COLO829 (cell line): ENCODE results near the gene ZNF805.
"Not testable (repeated sequence)": the region's sequence is repeated elsewhere in the genome, so short reads cannot be mapped to it uniquely, and the experiment has no call there.

Source experiments
- DNase-seq: peaks from one replicate; pipeline ENCODE4 v3.0.0; 2012; ENCODE audit warnings: low spot score

The ZNF805 gene

DNA sequence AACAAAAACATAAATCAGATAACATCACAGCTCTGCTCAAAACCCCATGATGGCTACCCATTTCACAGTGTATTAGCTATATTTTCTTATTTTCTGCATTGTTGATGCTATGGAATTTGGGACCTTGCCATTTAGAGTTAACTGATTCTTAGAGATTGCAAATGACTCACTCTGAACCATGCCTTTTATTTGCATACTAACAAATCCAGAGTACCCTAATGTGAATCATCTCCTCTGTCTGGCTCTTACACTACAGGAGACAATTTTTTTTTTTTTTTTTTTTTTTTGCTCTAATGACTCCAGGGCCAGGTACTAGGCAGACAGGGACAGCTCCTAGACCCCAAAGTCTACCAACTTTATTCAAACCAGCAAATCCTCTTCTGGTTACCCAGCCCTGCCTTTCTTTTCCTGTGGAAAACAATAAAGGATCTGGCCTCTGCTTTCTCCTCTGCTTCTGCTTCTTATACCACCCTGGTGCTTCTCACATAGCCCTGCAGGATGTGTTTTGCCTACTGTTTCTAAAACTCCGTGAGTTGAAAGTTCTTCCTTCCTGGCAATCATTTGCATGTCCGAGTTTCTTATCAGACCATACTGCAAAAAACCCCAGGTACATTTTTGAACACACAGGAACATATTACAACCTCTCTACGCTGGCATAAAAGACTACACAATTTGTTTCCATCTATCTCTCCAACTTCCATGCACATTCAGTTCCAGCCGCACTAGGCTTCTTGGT lies 29.3 kb downstream of the ZNF805 start:
- DNase-seq: peak; percentile 60

DNA sequence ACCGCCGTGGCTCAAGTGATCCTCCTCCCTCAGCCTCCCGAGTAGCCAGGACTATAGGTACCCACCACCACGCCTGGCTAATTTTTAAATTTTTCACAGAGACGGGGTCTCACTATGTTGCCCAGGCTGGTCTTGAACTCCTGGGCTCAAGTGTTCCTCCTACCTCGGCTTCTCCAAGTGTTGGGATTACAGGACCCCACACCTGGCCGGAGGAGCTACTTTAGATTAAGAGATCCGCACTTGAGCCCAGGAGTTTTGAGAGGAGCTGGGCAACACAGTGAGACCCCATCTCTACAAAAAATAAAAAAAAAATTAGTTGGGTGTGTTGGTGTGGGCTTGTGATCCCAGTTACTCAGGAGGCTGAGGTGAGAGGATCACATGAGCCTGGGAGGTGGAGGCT lies 30.8 kb downstream of the ZNF805 start:
- no peak for DNase-seq

DNA sequence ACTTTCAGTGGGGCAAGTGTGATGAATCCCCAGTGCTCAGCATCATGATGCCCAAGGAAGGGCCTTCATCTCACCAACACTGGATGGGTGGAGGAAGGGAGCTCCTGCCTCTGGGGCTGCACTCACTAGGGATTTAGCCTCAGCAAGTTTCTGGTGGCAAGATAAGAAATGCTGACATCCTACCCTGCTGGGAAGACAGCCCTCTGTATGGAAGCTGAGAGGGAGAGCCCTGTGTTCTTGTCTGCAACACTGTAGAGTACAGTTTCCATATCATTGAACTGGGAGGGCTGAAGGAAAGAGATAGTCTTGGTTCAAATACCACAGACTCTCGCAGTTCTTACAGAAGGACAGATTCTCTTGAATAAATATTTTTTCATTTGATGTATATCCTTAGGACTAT lies 32.6 kb downstream of the ZNF805 start:
- no peak for DNase-seq

DNA sequence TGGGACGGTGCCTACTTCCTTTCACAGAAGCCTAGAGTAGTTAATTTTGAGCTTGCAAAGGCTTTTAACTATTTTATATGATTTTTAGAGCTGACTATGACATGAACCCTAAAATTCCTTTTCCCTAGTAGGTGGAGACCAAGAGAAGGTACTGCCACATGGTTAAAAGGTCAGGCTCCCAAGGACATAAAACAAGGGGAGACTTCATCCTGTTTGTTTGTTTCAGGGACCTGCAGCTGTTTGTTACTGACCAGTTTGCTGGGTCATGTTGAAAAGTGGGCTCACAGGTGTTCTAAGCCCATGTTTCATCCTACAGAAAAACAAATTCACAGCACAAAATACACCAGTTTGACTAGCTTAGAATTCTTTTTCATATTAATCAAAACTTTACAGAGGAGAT lies 36.0 kb downstream of the ZNF805 start:
- DNase-seq: no peak

DNA sequence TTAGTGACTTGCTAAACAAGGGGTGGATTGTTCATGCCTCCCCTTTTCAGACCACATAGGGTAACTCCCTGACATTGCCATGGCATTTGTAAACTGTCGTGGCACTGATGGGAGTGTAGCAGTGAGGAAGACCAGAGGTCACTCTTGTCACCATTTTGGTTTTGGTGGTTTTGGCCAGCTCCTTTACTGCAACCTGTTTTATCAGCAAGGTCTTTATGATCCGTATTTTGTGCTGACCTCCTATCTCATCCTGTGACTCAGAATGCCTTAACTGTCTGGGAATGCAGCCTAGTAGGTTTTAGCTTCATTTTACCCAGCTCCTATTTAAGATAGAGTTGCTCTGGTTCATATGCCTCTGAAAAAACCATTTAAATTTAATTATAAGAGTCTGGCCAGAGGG lies 38.0 kb downstream of the ZNF805 start:
- DNase-seq: not testable (repeated sequence)

DNA sequence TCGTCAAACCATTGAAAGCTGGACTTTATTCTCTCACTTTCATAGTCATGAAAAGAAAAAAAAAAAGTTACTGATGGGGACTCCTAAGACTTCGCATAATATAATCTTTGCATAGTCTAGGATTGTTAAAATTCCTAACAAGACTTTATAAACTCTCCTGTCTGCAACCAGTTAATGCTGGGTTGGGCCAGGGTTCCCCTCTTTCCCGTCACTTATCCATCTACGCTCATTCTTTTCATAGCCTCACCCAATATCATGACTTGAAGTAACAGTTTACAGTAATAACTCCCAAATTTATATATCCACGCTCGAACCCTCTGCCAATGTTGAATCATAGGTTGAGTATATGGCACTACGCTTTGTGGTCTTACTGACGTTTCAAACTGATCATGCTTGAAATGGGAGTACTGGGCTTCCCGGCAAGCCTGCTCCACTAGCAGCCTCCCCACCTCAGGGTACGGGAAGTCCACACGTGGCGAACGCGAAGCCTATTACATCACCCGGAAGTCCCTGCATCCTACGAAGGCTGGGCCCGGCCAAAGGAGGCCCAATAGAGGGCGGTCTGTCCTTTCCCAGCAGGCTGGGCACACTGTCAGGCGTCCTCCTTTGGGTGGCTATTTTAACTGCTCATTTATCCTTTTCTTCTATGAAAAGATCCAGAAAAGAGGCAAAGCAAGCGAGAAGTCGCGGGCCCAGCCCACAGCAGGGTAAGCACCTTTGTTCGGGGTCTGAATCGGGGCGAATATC lies 39.2 kb downstream of the ZNF805 start:
- peak; percentile 93 for DNase-seq

DNA sequence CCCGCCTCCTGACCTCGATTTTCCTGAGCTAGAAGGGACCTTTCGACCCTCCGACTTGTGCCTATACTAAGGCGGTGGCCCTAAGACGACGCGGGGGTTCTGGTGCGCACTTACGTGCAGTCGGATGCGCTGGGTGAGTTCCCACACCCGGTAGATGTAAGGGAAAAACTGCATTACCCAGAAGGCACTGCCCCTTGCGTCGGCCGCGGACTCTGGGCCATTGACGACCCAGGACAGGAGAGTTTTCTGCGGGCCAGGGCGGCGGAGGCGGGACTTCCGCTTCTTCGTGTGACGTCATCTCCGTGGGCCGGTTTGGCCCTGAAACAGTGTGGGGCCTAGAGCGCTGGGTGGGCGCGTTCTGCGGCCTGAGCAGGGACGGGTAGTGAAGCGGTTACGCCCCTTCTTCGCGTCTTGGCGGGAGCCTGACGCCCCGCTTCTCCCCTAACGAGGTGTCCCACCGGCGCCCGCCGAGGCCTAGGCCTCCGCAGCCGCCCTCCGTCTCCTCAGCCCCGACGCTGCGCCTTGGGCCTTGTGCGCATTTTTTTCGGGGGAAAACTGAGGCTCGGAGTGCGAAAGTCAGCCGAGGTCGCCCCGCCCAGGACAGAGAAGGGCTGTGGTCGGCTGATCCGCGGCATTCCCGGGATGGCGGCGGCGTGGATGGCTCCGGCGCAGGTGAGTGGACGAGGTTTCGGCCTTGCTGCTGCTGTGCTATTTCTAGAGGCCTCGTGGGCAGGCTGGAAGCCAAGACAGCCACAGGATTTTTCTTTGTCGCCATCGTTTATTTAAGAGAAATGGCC lies 39.9 kb downstream of the ZNF805 start, which contains the start of gene ZNF460:
Gene ZNF460, plus strand, starts transcription at position 321 of the 797 bp plus-strand sequence. Its CDS starts 322 bp downstream, at position 643.
- peak; percentile 97 for DNase-seq

DNA sequence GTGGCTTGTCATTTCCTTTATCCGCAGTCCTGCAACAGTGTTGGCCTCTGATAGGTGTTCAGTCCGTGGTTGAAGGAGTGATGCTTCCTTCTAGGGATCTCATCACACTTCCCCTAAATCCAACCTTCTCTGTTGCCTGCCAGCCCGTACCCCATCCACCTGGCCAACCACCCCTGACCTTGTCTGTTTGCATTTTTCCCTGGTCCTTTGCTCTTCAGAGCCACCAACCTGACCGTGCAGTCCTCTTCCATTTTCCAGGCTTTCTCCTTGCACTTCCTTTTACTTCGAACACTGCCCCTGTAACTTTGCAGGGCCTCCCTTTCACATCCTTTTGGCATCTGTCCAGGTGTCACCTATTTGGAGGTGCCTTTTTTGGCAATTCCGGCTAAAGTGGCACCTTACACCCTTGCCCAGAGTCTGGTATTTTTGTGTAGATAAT lies 40.5 kb downstream of the ZNF805 start:
- DNase-seq: no peak

DNA sequence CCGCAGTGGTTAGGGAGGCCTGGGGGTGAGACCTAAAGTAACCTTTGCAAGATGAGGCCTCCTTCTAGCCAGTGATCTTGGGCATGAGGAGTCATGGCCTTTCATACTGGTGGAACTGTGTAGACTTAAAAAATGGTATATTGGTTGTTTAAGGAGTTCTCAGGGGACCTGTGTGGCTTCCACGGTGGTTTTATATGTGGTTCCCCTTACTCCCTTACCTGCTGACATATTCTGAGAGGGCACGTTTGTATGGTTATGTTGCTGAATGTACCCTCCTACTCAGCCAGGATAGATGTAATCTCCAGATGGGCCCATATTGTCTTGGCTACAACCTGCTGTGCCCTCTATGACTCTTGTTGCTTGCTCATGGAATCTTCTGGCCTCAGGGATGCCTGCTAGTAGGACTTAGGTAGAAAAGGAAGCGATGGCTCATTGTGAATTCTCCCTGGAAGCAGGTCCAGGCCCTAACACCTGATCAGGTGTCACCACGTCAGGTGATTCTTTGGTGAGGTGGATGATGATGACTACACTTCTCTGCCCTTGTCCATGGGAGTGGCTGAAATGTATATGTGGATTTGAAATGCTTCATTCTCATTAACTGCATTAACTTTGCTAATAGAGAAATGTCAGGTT lies 41.7 kb downstream of the ZNF805 start:
- no peak for DNase-seq

DNA sequence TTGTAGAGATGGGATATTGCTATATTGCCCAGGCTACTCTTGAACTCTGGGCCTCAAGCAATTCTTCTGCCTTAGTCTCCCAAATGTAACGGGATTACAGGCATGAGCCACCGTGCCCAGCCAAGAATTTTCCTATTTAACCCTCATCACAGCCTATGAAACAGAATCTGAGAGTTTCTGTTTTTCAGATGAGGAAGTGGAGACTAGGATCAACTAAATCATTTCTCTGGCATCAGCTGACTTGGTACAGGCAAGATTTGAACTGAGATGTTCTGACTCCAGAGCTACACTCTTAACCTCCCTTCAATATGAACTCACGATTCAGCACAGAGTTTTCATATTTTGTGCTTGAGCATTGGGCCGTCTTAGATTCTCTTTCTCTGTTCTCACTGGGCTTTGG lies 47.9 kb downstream of the ZNF805 start:
- DNase-seq: no peak

DNA sequence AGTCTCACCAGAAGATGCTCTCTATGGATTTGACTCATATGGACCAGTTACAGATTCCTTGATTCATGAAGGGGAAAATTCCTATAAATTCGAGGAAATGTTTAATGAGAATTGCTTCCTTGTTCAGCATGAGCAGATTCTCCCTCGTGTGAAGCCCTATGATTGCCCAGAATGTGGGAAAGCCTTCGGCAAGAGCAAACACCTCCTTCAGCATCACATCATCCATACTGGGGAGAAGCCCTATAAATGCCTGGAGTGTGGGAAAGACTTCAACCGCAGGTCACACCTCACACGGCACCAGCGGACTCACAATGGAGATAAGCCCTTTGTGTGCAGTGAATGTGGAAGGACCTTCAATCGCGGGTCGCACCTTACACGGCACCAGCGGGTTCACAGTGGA lies 50.5 kb downstream of the ZNF805 start:
- DNase-seq: no peak

DNA sequence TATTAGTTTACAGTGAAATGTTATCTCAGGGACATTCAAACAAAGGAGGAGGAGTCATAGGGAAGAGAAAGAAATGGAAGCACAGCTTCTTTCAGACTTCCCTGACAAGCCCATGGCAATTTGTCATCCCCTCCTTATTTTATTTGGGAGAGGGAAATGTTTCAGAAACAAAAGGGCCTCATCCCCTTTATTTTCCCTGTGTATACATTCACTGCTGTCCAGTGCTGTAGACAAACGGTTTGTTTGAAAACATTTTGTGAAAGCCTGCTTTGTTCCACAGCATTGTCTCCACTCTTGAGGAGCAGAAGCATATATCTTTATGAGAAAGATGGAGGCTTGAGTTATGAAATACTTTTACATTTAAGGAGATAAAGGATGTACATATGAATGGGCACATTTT lies 52.1 kb downstream of the ZNF805 start:
- no peak for DNase-seq

DNA sequence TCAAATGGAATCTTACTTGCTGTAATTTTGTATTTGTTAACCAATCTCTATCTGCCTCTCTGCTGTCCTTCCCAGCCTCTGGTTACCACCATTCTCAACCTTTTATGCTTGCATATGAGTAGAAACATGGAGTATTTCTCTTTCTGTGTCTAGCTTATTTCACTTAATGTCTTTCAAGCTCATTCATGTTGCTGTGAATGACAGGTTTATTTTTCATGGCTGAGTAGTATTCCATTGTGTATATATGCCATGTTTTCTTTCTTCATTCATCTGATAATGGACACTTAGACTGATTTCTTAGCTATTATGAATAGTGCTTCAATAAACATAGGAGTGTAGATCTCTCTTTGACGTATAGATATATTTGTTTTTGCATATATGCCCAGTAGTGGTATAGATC lies 53.3 kb downstream of the ZNF805 start:
- no peak for DNase-seq

DNA sequence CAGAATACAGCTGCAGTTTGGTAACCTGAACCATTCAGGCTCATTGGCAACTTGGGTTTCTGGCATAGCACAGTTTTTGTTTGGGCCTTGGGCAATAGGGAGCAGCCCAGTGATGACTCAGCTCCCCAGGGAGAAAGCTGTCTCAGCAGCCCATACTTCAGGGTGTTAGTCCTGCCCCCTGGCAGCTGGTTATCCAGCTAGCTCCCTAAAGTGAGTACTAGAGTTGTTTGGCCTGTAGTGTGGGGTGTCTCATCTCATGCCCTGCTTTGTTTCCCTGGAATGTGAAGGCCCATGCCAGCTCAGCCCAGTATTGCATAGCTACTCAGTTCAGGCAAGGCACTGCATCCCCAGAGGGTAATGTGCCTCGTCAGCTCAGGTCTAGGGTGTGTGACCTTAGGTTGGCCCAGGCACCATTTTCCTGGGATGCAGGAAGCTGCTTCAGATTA lies 61.6 kb downstream of the ZNF805 start:
- peak; percentile 73 for DNase-seq

DNA sequence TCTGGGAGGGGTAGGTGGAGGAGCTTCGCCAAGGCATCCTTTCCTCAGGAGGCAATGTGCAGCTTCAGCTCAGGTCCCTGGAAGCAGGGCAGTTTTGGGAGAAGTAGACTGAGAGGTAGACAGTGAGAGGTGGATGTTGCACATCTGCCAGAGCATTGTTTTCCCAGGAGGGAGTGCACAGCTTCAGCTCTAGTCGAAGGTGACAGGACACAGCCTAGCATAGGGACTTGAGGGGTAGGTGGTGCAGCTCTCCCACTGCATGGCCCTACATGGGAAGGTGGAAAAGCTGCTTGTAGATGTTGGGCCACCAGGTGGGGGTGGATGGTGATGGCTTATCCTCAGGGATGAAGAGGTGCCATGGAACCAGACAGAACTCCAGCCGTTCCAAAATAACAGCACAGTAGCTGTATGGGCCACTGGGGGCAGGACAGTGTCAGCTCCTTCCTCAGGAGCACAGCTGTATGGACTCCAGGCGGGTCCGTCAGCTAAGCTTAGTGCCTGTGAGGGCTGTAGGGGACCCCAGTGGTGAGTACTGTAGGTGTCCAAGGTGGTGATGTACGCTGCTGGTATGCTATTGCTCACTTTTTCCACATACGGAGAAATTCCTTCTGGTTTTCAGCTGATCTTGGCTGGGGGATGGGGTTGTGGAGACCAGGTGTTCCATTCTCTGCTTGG lies 62.4 kb downstream of the ZNF805 start:
- DNase-seq: no peak
